Glutamatergic neuron (in vitro differentiated cells): ENCODE measurements around the gene TPRN. TPM values are rescaled to one million over a fixed set of nuclear protein-coding genes. Genes with fewer than 3 reads are reported as not detected.
A peak's percentile ranks its signal among the peaks of the same experiment; 100 is the strongest.

Experiments used
- DNase-seq: peaks from one replicate; pipeline ENCODE4 v3.0.0; 2022
- H3K27ac Mint-ChIP-seq: one replicate; pipeline ENCODE4 v1.8.0; 2020; ENCODE audit warnings: mild to moderate bottlenecking, mixed read lengths, inconsistent platforms; ENCODE audit not compliant: unreplicated experiment
- H3K27me3 Mint-ChIP-seq: one replicate; pipeline ENCODE4 v1.8.0; 2020; ENCODE audit warnings: mild to moderate bottlenecking, moderate library complexity, mixed read lengths, inconsistent platforms; ENCODE audit not compliant: unreplicated experiment
- H3K36me3 Mint-ChIP-seq: one replicate; pipeline ENCODE4 v1.8.0; 2020; ENCODE audit warnings: mild to moderate bottlenecking, mixed read lengths, inconsistent platforms; ENCODE audit not compliant: unreplicated experiment
- H3K4me1 Mint-ChIP-seq: one replicate; pipeline ENCODE4 v1.8.0; 2020; ENCODE audit warnings: mild to moderate bottlenecking, low read depth, mixed read lengths, inconsistent platforms; ENCODE audit not compliant: unreplicated experiment
- H3K4me3 Mint-ChIP-seq: one replicate; pipeline ENCODE4 v1.8.0; 2020; ENCODE audit warnings: mild to moderate bottlenecking, mixed read lengths, inconsistent platforms; ENCODE audit not compliant: unreplicated experiment
- H3K9me3 Mint-ChIP-seq: one replicate; pipeline ENCODE4 v1.8.0; 2020; ENCODE audit warnings: mild to moderate bottlenecking, moderate library complexity, mixed read lengths, inconsistent platforms; ENCODE audit not compliant: unreplicated experiment
- microRNA-seq: library from miRNA; unstranded; fragments of <30 nt; microRNA quantifications from one replicate; pipeline ENCODE4, GENCODE V29; 2020; ENCODE audit not compliant: unreplicated experiment
- total RNA-seq: library from RNA; stranded (reverse); fragmentation: NEBNext Ultra II Directional; extraction: Animal tissue kit (Norgen Biotek cat#: 25700); gene quantifications from one replicate; pipeline ENCODE4 v1.2.1, GENCODE V29; 2021; ENCODE audit not compliant: unreplicated experiment
- TF ChIP-seq, protein P1 (sequence below): fragments of 200-600 bp; sonication (generic); IDR thresholded peaks from one replicate; pipeline ENCODE4 v1.5.0; 2021; ENCODE audit not compliant: partially characterized antibody, unreplicated experiment

Gene TPRN
- total RNA-seq, 1 donor from 2014 or later = 9.6 TPM

DNA sequence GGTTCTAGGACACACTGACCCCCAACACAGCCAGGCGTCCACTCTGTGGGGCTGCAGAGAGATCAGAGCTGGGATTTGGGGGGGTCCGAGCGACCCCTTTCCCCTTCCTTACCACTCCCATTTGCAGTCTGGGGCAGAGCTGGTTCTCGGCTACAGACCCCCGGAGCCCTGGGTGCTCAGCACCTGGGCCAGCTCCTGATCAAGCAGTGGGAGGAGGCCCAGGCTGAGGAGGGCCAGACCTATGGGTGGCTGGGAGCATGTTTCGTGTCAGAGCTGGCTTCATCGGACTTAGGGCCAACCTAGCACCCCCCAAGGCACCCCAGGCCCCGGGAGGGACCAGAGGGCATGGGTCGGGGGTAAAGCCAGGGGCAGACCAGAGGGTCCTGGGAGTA is 54.0 kb downstream of the TPRN start:
- Mint-ChIP-seq H3K4me1 (no peaks in the 10 kb centered on the region), H3K9me3 (peaks cover 2% of the 10 kb centered on the region), H3K4me3 (no peak overlapping the region), H3K27me3 (peaks cover 16% of the 10 kb centered on the region), H3K27ac (no peak overlapping the region), H3K36me3 (no peaks in the 10 kb centered on the region)
- DNase-seq = no peak
- TF ChIP-seq, protein P1, sequence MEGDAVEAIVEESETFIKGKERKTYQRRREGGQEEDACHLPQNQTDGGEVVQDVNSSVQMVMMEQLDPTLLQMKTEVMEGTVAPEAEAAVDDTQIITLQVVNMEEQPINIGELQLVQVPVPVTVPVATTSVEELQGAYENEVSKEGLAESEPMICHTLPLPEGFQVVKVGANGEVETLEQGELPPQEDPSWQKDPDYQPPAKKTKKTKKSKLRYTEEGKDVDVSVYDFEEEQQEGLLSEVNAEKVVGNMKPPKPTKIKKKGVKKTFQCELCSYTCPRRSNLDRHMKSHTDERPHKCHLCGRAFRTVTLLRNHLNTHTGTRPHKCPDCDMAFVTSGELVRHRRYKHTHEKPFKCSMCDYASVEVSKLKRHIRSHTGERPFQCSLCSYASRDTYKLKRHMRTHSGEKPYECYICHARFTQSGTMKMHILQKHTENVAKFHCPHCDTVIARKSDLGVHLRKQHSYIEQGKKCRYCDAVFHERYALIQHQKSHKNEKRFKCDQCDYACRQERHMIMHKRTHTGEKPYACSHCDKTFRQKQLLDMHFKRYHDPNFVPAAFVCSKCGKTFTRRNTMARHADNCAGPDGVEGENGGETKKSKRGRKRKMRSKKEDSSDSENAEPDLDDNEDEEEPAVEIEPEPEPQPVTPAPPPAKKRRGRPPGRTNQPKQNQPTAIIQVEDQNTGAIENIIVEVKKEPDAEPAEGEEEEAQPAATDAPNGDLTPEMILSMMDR = no peak

DNA sequence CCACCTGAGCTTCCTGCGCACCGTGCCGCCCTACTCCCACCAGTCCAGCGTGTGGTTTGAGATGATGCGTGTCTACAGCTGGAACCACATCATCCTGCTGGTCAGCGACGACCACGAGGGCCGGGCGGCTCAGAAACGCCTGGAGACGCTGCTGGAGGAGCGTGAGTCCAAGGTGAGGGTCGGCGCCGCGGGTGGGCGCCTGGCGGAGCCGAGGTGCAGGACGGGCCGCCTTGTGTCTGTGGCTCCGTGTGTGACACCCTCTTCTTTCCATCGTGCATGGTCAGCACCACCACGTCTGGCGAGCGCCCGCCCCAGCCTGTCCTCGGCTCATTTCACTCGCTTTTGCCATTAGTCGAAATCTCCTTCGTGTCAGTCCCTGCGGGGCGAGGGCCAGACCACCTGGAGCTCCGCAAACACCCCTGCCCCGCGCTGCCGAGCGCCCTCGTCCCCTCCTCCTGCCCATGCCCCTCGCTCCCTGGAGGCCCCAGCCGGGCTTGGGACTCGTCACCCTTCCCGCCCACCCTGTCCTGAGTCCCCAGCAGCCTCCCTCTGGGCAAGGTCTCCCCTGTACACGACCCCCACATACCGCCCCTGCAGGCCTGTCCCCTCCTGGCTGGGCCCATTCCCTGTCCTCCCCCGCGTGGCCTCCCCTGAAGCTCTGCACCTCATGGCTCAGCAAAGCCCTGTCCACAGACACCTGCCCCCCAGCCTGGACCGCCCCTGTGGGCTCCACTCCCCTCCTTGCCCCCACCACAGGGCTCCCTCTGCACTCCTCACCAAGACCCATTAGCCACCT is 54.6 kb downstream of the TPRN start:
- peak; percentile 12 for DNase-seq
- no peak overlapping the region for H3K27ac Mint-ChIP-seq
- H3K27me3 Mint-ChIP-seq = peaks cover 18% of the 10 kb centered on the region
- TF ChIP-seq, protein P1 = no peak
- H3K4me1 Mint-ChIP-seq = no peaks in the 10 kb centered on the region
- H3K36me3 Mint-ChIP-seq = no peaks in the 10 kb centered on the region
- H3K4me3 Mint-ChIP-seq = no peak overlapping the region
- H3K9me3 Mint-ChIP-seq = peaks cover 2% of the 10 kb centered on the region

DNA sequence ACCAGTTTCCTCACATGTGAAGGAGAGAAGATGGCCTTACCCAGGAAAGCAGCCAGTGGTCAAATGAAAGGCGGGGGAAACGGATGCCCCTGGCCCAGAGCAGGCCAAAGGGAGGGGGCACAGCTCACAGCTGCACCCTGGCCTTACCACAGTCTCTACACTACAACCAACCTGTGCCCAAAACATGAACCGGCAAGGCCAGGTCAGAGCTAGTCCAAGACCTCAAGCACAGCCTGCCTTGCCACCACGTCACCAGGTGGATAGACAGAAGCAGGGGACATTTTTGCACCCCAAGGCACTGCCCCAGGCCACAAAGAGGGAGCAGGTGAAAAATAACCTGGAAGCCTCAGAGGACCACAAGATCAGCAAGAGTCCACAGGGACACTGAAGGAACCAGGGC is 57.1 kb downstream of the TPRN start:
- peaks cover 4% of the 10 kb centered on the region for H3K4me1 Mint-ChIP-seq

GRCh38 chr9:137141976-137142936 is 58.3 kb downstream of the TPRN start:
- TF ChIP-seq, protein P1 = no peak
- Mint-ChIP-seq H3K36me3 (no peaks in the 10 kb centered on the region), H3K27ac (no peak overlapping the region), H3K9me3 (peaks cover 10% of the 10 kb centered on the region), H3K27me3 (peaks cover 32% of the 10 kb centered on the region), H3K4me3 (peak overlapping the region; percentile 12), H3K4me1 (peaks cover 7% of the 10 kb centered on the region)
- no peak for DNase-seq

More for the DNA sequence above, 57.1 kb downstream of the TPRN start:
- Mint-ChIP-seq H3K4me3 (no peak overlapping the region), H3K9me3 (peaks cover 6% of the 10 kb centered on the region), H3K27me3 (peaks cover 31% of the 10 kb centered on the region), H3K36me3 (no peaks in the 10 kb centered on the region), H3K27ac (no peak overlapping the region)
- no peak for DNase-seq
- TF ChIP-seq, protein P1 = no peak

Small RNA genes within 50 kb of the gene (microRNA-seq; reads per million reads assigned to microRNA genes)
- not detected for gene MIR3621

Other genes with a start within 250 kb of the TPRN start
- gene LCN12, start 248.5 kb downstream of the TPRN start, total RNA-seq = 2.9 TPM
- not detected for gene PTGDS, start 223.2 kb downstream of the TPRN start, total RNA-seq
- gene LCNL1, start 217.7 kb downstream of the TPRN start, total RNA-seq = not detected
- gene PAXX, start 208.3 kb downstream of the TPRN start, total RNA-seq = 50.7 TPM
- gene CLIC3, start 204.2 kb downstream of the TPRN start, total RNA-seq = not detected
- 70.7 TPM for gene ABCA2, start 172.5 kb downstream of the TPRN start, total RNA-seq
- gene FUT7, start 168.7 kb downstream of the TPRN start, total RNA-seq = 0.20 TPM
- 260 TPM for gene NPDC1, start 154.6 kb downstream of the TPRN start, total RNA-seq
- 0.69 TPM for gene ENTPD2, start 146.7 kb downstream of the TPRN start, total RNA-seq
- 13.5 TPM for gene SAPCD2, start 130.2 kb downstream of the TPRN start, total RNA-seq
- 5.1 TPM for gene UAP1L1, start 123.2 kb downstream of the TPRN start, total RNA-seq
- gene MAN1B1, start 113.8 kb downstream of the TPRN start, total RNA-seq = 59.8 TPM
- 30.8 TPM for gene DPP7, start 86.0 kb downstream of the TPRN start, total RNA-seq
- 5.5 TPM for gene GRIN1, start 61.6 kb downstream of the TPRN start, total RNA-seq
- gene LRRC26, start 30.7 kb downstream of the TPRN start, total RNA-seq = 0.98 TPM
- gene TMEM210, start 28.7 kb downstream of the TPRN start, total RNA-seq = not detected
- gene ANAPC2, start 12.2 kb downstream of the TPRN start, total RNA-seq = 72.9 TPM
- 37.3 TPM for gene SSNA1, start 12.1 kb downstream of the TPRN start, total RNA-seq
- gene TMEM203, start 4.9 kb upstream of the TPRN start, total RNA-seq = 36.5 TPM
- gene NDOR1, start 5.0 kb upstream of the TPRN start, total RNA-seq = 31.6 TPM
- 24.8 TPM for gene RNF208, start 21.5 kb upstream of the TPRN start, total RNA-seq
- gene CYSRT1, start 24.4 kb upstream of the TPRN start, total RNA-seq = 2.1 TPM
- gene RNF224, start 26.8 kb upstream of the TPRN start, total RNA-seq = 0.39 TPM
- gene SLC34A3, start 30.2 kb upstream of the TPRN start, total RNA-seq = not detected
- 192 TPM for gene TUBB4B, start 40.5 kb upstream of the TPRN start, total RNA-seq
- gene STPG3, start 50.5 kb upstream of the TPRN start, total RNA-seq = not detected
- 48.5 TPM for gene NELFB, start 54.6 kb upstream of the TPRN start, total RNA-seq
- 1.5 TPM for gene TOR4A, start 77.0 kb upstream of the TPRN start, total RNA-seq
- 15.2 TPM for gene NRARP, start 101.5 kb upstream of the TPRN start, total RNA-seq
- gene EXD3, start 222.4 kb upstream of the TPRN start, total RNA-seq = 24.5 TPM
- 2.6 TPM for gene NOXA1, start 222.7 kb upstream of the TPRN start, total RNA-seq
- 1.0 TPM for gene ENTPD8, start 240.6 kb upstream of the TPRN start, total RNA-seq